ENCODE measurements around the gene STPG2. TPM values are rescaled to one million over a fixed set of nuclear protein-coding genes. Genes with fewer than 3 reads are reported as not detected.

STPG2 gene
- total and polyA plus RNA-seq, 12 donors = 0.04 to 0.58 (median 0.36) TPM

- H3K36me3 ChIP-seq = no peaks in the 10 kb centered on the region
- no peak overlapping the region for H3K4me3 ChIP-seq
- H3K4me1 ChIP-seq = no peaks in the 10 kb centered on the region
- no peak for ATAC-seq
- intact Hi-C loops (cut with DNase I) = no loop called here
- H3K27ac ChIP-seq = no peak overlapping the region
- WGBS, 2 donors = 50 to 54% methylated on average over 1 of the region's 1 CpG
- peaks cover 0 to 29% (median 0%) of the 10 kb centered on the region in 11 donors for H3K9me3 ChIP-seq
- no peaks in the 10 kb centered on the region for H3K27me3 ChIP-seq
- TF ChIP-seq, protein P1, sequence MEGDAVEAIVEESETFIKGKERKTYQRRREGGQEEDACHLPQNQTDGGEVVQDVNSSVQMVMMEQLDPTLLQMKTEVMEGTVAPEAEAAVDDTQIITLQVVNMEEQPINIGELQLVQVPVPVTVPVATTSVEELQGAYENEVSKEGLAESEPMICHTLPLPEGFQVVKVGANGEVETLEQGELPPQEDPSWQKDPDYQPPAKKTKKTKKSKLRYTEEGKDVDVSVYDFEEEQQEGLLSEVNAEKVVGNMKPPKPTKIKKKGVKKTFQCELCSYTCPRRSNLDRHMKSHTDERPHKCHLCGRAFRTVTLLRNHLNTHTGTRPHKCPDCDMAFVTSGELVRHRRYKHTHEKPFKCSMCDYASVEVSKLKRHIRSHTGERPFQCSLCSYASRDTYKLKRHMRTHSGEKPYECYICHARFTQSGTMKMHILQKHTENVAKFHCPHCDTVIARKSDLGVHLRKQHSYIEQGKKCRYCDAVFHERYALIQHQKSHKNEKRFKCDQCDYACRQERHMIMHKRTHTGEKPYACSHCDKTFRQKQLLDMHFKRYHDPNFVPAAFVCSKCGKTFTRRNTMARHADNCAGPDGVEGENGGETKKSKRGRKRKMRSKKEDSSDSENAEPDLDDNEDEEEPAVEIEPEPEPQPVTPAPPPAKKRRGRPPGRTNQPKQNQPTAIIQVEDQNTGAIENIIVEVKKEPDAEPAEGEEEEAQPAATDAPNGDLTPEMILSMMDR (IDR thresholded peaks at IDR 0.05) = no peak
- no peak for DNase-seq
Measured at GRCh38 chr4:97530676-97531075, 612.6 kb downstream of the STPG2 start.

DNA sequence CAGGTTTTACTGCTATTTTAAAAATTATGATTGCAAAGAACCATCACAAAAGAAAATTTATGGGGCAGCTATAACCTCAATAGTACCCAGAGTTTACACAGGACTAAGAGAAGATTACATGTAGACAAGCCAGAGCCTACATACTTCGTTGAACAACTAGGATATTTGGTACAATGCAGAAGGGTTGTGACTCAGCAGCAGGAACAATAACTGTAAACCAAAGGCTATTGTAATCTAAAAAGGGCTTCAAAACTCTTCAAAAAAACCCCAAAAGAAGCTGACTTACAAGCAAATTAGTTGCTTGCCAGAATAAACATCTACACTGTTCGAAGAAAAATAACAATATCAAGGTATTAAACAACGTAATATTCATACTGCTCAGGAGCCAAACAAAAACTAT, 618.0 kb downstream of the STPG2 start:
- 71 to 74% methylated on average over 3 of the region's 3 CpGs for WGBS, 2 donors
- TF ChIP-seq, protein P1 (IDR thresholded peaks at IDR 0.05) = no peak
- H3K4me3 ChIP-seq = no peak overlapping the region
- no peak for DNase-seq
- H3K27me3 ChIP-seq = no peaks in the 10 kb centered on the region
- no peak overlapping the region for H3K27ac ChIP-seq
- intact Hi-C loops (cut with DNase I) = no loop called here
- H3K4me1 ChIP-seq = no peaks in the 10 kb centered on the region
- no peaks in the 10 kb centered on the region for H3K36me3 ChIP-seq
- no peak for ATAC-seq
- peaks cover 0 to 24% (median 0%) of the 10 kb centered on the region in 11 donors for H3K9me3 ChIP-seq

DNA sequence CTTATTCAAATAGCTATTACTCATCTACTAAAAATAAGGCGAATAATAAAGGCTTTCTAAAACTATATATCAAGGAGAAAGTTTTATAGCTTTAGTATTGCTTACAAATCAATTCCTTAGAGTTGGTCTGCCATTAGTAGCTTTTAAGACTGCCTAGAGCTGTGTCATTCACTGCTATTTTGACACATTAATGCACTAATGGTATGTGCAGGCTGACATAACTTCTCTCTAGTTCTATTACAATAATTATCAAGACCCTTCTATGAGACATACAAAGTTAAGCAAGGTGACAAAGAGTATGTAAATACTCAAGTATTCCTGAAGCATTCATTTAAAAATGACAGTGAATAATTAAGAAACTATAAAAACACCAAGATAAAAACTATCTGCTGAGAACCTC, 625.3 kb downstream of the STPG2 start:
- no peak overlapping the region for H3K4me3 ChIP-seq
- H3K27ac ChIP-seq = no peak overlapping the region
- H3K27me3 ChIP-seq = no peaks in the 10 kb centered on the region
- intact Hi-C loops (cut with DNase I) = no loop called here
- no peak for DNase-seq
- WGBS, 2 donors = 84 to 89% methylated on average over 1 of the region's 1 CpG
- TF ChIP-seq, protein P1 (IDR thresholded peaks at IDR 0.05) = no peak
- no peaks in the 10 kb centered on the region for H3K36me3 ChIP-seq
- no peak for ATAC-seq
- H3K9me3 ChIP-seq = peaks cover 0 to 5% (median 0%) of the 10 kb centered on the region in 11 donors
- no peaks in the 10 kb centered on the region for H3K4me1 ChIP-seq

DNA sequence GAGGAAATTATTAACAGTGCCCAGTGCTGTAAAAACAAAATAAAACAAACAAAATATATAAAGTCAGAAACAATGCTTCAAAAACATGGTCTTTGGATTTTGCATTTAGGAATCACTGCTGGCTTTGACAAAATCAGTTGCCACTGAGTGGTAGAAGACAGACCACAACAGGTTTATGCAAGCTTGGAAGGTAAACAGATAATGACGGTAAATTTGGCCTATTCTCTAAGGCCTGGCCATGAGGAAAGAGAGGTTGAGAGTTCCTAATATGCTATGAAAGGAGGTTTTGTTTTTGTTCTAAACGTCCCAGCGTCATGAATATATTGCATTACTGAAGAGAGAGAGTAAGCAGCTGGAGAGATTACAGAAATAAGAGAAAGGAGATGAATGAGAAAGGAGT, 629.4 kb downstream of the STPG2 start:
- TF ChIP-seq, protein P1 (IDR thresholded peaks at IDR 0.05) = no peak
- ATAC-seq (no peak), DNase-seq (no peak)
- Histone ChIP-seq H3K36me3 (no peaks in the 10 kb centered on the region), H3K4me3 (no peak overlapping the region), H3K27ac (no peak overlapping the region), H3K9me3 (peaks cover 0 to 5% (median 0%) of the 10 kb centered on the region in 11 donors), H3K4me1 (no peaks in the 10 kb centered on the region), H3K27me3 (no peaks in the 10 kb centered on the region)
- intact Hi-C loops (cut with DNase I) = no loop called here
- WGBS, 2 donors = 62 to 63% methylated on average over 3 of the region's 3 CpGs

Other genes with a start within 250 kb of the STPG2 start
- gene RAP1GDS1, start 117.9 kb upstream of the STPG2 start, total RNA-seq = 10 to 100 TPM in 8 of 10 donors, 1 to 10 TPM in 2; 8.8 to 21.3 (median 12.7) TPM
- 10 to 100 TPM in 1 of 2 donors, 1 to 10 TPM in 1; 7.0 to 15.8 TPM for gene RAP1GDS1, start 117.9 kb upstream of the STPG2 start, polyA plus RNA-seq

All from heart right ventricle (tissue), 16 donors.